AG09319 (cell line): Measurements from ENCODE around the gene PER3.

Experiments
- DNase-seq: peaks from one replicate; pipeline ENCODE4 v3.0.0-alpha.2; 2010; ENCODE audit warnings: low read depth; ENCODE audit errors: extremely low read depth
- TF ChIP-seq, protein P1 (sequence below): IDR thresholded peaks from 2 replicates; pipeline ENCODE4 v1.5.1; 2011; ENCODE audit warnings: low read depth, mild to moderate bottlenecking, inconsistent platforms, low read length, moderate library complexity

The PER3 gene

DNA sequence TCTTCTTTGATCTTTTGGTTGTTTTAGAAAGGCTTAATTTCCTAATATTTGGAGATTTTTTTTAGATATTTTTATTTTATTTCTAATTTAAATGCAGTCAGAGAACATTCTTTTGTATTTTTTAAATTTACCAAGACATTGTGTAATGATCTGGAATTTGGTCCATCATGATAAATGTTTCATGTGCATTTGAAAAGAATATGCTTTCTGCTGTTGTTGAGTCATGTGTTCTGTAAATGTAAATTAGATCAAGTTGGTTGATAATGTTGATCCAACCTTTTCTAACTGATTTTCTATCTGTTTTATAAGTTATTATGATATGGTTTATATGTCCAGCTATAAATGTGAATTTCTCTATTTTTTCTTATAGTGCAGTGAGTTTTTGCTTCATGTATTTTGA is 48.9 kb downstream of the PER3 start:
- TF ChIP-seq, protein P1, sequence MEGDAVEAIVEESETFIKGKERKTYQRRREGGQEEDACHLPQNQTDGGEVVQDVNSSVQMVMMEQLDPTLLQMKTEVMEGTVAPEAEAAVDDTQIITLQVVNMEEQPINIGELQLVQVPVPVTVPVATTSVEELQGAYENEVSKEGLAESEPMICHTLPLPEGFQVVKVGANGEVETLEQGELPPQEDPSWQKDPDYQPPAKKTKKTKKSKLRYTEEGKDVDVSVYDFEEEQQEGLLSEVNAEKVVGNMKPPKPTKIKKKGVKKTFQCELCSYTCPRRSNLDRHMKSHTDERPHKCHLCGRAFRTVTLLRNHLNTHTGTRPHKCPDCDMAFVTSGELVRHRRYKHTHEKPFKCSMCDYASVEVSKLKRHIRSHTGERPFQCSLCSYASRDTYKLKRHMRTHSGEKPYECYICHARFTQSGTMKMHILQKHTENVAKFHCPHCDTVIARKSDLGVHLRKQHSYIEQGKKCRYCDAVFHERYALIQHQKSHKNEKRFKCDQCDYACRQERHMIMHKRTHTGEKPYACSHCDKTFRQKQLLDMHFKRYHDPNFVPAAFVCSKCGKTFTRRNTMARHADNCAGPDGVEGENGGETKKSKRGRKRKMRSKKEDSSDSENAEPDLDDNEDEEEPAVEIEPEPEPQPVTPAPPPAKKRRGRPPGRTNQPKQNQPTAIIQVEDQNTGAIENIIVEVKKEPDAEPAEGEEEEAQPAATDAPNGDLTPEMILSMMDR = no peak
- no peak for DNase-seq

DNA sequence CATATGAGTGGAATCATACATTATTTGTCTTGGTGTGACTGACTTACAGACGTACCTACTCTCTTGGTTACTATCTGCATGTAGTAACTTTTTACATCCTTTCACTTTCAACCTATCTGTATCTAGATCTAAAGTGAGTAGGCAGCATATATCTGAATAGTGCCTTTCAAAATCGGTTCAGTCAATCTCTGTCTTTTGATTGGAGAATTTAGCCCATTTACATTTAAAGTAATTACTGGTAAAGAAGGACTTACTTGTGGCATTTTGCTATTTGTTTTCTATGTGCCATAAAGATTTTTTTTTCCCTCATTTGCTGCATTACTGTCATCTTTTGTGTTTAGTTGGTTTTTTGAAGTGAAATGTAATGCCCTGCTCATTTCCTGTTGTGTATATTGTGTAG is 54.6 kb downstream of the PER3 start:
- TF ChIP-seq, protein P1 = no peak
- DNase-seq = no peak

DNA sequence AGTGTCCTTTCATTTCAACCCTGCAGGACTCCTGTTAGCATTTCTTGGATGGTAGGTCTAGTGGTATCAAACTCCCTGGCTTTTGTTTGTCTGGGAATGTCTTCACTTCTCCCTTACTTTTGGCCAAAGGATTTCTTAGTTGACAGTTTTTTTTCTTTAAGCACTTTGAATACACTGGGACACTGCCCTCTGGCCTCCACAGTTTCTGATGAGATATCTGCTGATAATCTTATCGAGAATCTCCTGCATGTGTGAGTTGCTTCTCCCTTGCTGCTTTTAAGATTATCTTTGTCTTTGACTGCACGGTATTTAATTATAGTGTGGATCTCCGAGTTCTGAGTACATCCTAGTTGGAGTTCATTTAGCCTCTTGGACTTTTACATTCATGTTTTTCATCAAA is 55.4 kb downstream of the PER3 start:
- no peak for DNase-seq
- TF ChIP-seq, protein P1 = no peak

DNA sequence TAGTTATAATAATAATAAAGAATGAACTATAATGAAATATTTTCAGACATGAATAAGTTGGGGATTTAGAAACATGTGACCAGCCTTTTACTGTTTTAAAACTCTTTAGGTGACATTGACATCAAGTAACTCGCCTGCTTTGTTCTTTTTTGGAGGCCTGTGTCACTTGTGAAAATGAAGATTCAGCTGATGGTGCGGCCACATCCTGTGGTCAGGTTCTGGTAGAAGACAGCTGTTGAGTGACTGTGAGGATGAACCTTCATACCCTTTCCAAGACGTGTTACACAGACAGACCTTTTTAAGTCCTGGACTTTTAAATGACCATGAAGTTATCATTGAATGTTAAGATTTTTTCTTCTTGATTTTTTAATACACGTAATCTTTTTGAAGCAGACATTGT is 58.4 kb downstream of the PER3 start:
- TF ChIP-seq, protein P1 = no peak
- DNase-seq = no peak

DNA sequence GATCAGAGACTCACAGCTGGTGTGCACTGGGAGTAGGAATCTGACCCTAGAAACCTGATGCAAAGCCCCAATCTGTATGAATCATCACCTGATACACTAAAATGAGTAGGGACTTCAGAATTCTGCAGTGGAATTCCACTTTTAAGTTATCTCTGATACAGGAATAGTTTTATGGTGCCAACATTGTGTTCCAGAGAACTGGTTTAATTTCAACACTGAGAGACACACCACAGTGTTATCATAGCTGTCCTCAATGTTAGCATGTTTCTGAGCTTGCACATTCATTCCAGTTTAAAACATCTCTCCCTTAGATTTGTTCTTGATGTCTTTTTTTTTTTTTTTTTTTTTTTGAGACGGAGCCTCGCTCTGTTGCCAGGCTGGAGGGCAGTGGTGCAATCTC is 61.7 kb downstream of the PER3 start:
- TF ChIP-seq, protein P1 = no peak
- DNase-seq = no peak

DNA sequence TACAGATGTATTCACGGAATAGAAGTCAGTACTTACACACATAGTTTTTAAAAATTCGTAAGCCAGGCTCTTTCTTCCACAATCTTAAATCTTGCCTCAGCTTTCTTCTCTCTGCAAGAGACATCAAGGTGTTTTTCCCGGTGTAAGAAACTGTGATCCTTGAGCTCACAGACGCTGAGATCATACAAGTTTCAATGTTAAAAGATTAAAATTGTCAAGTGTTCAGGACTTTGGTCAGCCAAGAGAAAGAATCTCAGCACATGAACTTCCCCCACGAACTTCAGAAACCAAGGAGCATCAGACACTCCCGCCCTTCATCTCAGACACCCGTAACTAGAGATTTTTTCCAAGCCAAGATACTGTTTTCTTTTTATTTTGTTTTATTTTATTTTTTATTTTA is 62.6 kb downstream of the PER3 start:
- TF ChIP-seq, protein P1 = no peak
- DNase-seq = no peak

DNA sequence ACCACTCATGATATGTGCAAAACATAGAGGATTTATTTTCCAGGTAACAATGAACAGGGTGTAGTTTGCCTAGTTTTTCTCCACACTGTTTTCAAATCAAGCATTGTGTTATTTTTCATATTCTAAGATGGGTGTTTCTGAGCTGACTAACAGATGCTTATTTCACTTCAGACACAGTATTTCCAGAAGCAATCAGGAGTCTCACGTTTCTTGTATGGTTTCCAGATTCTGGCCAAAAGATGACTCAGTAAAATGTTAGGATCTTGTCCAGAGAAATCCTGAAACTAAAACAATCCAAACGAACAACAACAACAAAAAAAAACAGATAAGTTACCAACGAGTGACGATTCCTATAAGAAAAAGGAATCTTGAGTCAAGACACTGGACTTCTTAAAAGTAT is 63.5 kb downstream of the PER3 start:
- DNase-seq = peak; percentile 80
- TF ChIP-seq, protein P1 = no peak

DNA sequence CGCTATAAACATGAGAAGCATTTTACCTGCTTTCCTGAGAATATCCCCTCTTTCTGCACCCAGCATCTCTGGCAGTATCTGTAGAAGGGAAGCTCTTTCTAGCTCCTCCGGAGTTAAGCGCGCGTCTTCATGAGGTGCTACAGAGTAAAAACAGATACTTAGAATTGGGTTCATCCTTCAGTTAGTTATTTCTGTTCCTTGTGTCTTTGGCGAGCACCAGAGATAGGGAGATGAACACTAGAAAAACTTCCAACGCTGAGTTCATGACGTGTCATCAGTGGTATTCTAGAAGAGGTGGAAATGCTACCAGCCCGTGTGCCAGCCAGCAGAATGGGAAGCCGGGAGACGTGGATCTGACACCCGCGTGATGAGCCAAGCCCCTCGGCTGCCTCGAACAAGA is 66.7 kb downstream of the PER3 start:
- TF ChIP-seq, protein P1 = no peak
- no peak for DNase-seq
